ENCODE results near the gene NRG4.

Gene NRG4

GRCh38 chr15:76011627-76012551, at the start of gene NRG4:
Gene NRG4 (minus strand): TSS chr15:76012424. CDS start chr15:76011230, 1,194 bp downstream.
- no peak for TF ChIP-seq CTCF (IDR thresholded peaks at IDR 0.05; ENCODE audit: insufficient read depth, low read length, missing control alignments)
- H3K4me3 ChIP-seq (ENCODE audit: low read depth, low read length) = no peak within 1 kb of the TSS
- no peak for DNase-seq (ENCODE audit: low read depth, low spot score)
- POLR2A ChIA-PET = interaction anchor here (0.7 kb wide), 1 partner anchor 960 kb away, joined by 3 read pairs; no protein-coding TSS in a partner anchor
- CTCF ChIA-PET = interaction anchor here (0.8 kb wide), 1 partner anchor 139 kb away, joined by 3 read pairs; no protein-coding TSS in a partner anchor

- ChIA-PET CTCF (interaction anchor here (0.9 to 15.0 kb wide), 3 partner anchors 78 to 89 kb away, joined by 3 to 230 read pairs (median 4); no protein-coding TSS in a partner anchor), POLR2A (no interaction called here)
- no peak overlapping the region for H3K4me3 ChIP-seq (ENCODE audit: low read depth, low read length)
- TF ChIP-seq CTCF (IDR thresholded peaks at IDR 0.05; ENCODE audit: insufficient read depth, low read length, missing control alignments) = no peak
- no peak for DNase-seq (ENCODE audit: low read depth, low spot score)
Measured at GRCh38 chr15:76061700-76062099, 49.5 kb upstream of the NRG4 start.

GRCh38 chr15:76060118-76060989, 48.1 kb upstream of the NRG4 start:
- TF ChIP-seq CTCF (IDR thresholded peaks at IDR 0.05; ENCODE audit: insufficient read depth, low read length, missing control alignments) = no peak
- POLR2A ChIA-PET = interaction anchor here (0.6 kb wide), 1 partner anchor 15 kb away, joined by 3 read pairs; no protein-coding TSS in a partner anchor
- peak overlapping the region; percentile 52 for H3K4me3 ChIP-seq (ENCODE audit: low read depth, low read length)
- no peak for DNase-seq (ENCODE audit: low read depth, low spot score)
- CTCF ChIA-PET = interaction anchor here (0.9 to 15.0 kb wide), 5 partner anchors 15 to 88 kb away, joined by 3 to 230 read pairs (median 5); no protein-coding TSS in a partner anchor

- no peak for TF ChIP-seq CTCF (IDR thresholded peaks at IDR 0.05; ENCODE audit: insufficient read depth, low read length, missing control alignments)
- ChIA-PET POLR2A (interaction anchor here (0.6 to 1.3 kb wide), 2 partner anchors 14 to 79 kb away, joined by 3 read pairs; no protein-coding TSS in a partner anchor), CTCF (interaction anchor here (1.0 to 15.0 kb wide), 11 partner anchors 10 to 807 kb away, joined by 3 to 230 read pairs (median 4); no protein-coding TSS in a partner anchor)
- H3K4me3 ChIP-seq (ENCODE audit: low read depth, low read length) = peak within 1 kb of the TSS; percentile 58
- no peak for DNase-seq (ENCODE audit: low read depth, low spot score)
Measured at GRCh38 chr15:76059320-76060117, 47.3 kb upstream of the NRG4 start, which contains the start of gene TMEM266. Gene TMEM266 (plus strand): TSS chr15:76059985. CDS start chr15:76134264, 74,279 bp downstream.

- CTCF ChIA-PET = interaction anchor here (1.0 to 15.0 kb wide), 13 partner anchors 9 to 807 kb away, joined by 3 to 230 read pairs (median 5); no protein-coding TSS in a partner anchor
- no peak for TF ChIP-seq CTCF (IDR thresholded peaks at IDR 0.05; ENCODE audit: insufficient read depth, low read length, missing control alignments)
- DNase-seq (ENCODE audit: low read depth, low spot score) = no peak
- POLR2A ChIA-PET = interaction anchor here (1.3 kb wide), 1 partner anchor 80 kb away, joined by 3 read pairs; no protein-coding TSS in a partner anchor
- H3K4me3 ChIP-seq (ENCODE audit: low read depth, low read length) = peak overlapping the region; percentile 58
Measured at GRCh38 chr15:76058714-76059319, 46.6 kb upstream of the NRG4 start.

Data from AG04449 (cell line).